NCI-H1417 (cell line): ENCODE measurements around the gene NNMT.
"Not testable (repeated sequence)": the region's sequence is repeated elsewhere in the genome, so short reads cannot be mapped to it uniquely, and the experiment has no call there.

Source experiments
- DNase-seq, 3 experiments: peaks; one replicate each; lab custom pipeline; 2025; lab: John Stamatoyannopoulos, UW

NNMT gene

GRCh38 chr11:114310095-114310494 is 13.9 kb downstream of the NNMT start:
- no peak for DNase-seq

GRCh38 chr11:114311946-114312345 is 15.7 kb downstream of the NNMT start:
- no peak for DNase-seq

- DNase-seq: no peak
These were observed 17.9 kb downstream of the NNMT start for GRCh38 chr11:114314096-114314495.

GRCh38 chr11:114315749-114316368 is 19.7 kb downstream of the NNMT start:
- peak in 1 of 3 experiments; percentile 62 for DNase-seq

GRCh38 chr11:114316980-114317786 is 21.0 kb downstream of the NNMT start:
- no peak for DNase-seq

- peak in 2 of 3 experiments; percentile 26 to 77 for DNase-seq
These were observed 21.6 kb downstream of the NNMT start for GRCh38 chr11:114317787-114318137.

GRCh38 chr11:114318361-114318760 is 22.2 kb downstream of the NNMT start:
- DNase-seq: peak in 2 of 3 experiments; percentile 66 to 91

- no peak for DNase-seq
These were observed 23.6 kb downstream of the NNMT start for GRCh38 chr11:114319716-114320328.

GRCh38 chr11:114321621-114322257 is 25.5 kb downstream of the NNMT start:
- no peak for DNase-seq

GRCh38 chr11:114322934-114323333 is 26.7 kb downstream of the NNMT start:
- no peak for DNase-seq

- DNase-seq: no peak
These were observed 30.0 kb downstream of the NNMT start for GRCh38 chr11:114326151-114326550.

GRCh38 chr11:114326776-114327175 is 30.6 kb downstream of the NNMT start:
- DNase-seq: no peak

- DNase-seq: no peak
These were observed 34.2 kb downstream of the NNMT start for GRCh38 chr11:114330373-114330772.

- peak; percentile 56 to 86 (median 75) for DNase-seq
These were observed 44.3 kb downstream of the NNMT start for GRCh38 chr11:114340311-114341131.

GRCh38 chr11:114341667-114342066 is 45.5 kb downstream of the NNMT start:
- not testable (repeated sequence) for DNase-seq

- no peak for DNase-seq
These were observed 46.3 kb downstream of the NNMT start for GRCh38 chr11:114342476-114342875.

- no peak for DNase-seq
These were observed 46.8 kb downstream of the NNMT start for GRCh38 chr11:114343020-114343419.

- DNase-seq: no peak
These were observed 47.3 kb downstream of the NNMT start for GRCh38 chr11:114343493-114343892.

- DNase-seq: no peak
These were observed 48.3 kb downstream of the NNMT start for GRCh38 chr11:114344494-114344893.

GRCh38 chr11:114345575-114346222 is 49.5 kb downstream of the NNMT start:
- DNase-seq: no peak

GRCh38 chr11:114346709-114347141 is 50.5 kb downstream of the NNMT start:
- DNase-seq: no peak
